Mesendoderm (in vitro differentiated cells): Measurements from ENCODE around the gene SLC35F1.

Source experiments
- DNase-seq: peaks from one replicate; pipeline ENCODE4 v3.0.0; 2013
- H2AK5ac ChIP-seq: 2 replicates; pipeline ENCODE4 v1.6.1; 2013; ENCODE audit warnings: low read length, inconsistent platforms
- H2BK120ac ChIP-seq: 2 replicates; pipeline ENCODE4 v1.6.1; 2013; ENCODE audit warnings: low read depth, mild to moderate bottlenecking, low read length, moderate library complexity, mixed read lengths
- H2BK15ac ChIP-seq: replicated peaks from 2 replicates; pipeline ENCODE4 v1.6.1; 2013; ENCODE audit warnings: low read depth, mild to moderate bottlenecking, moderate library complexity
- H2BK5ac ChIP-seq: 2 replicates; pipeline ENCODE4 v1.6.1; 2013; ENCODE audit warnings: low read length, inconsistent platforms
- H3K18ac ChIP-seq: 2 replicates; pipeline ENCODE4 v1.6.1; 2013; ENCODE audit warnings: mild to moderate bottlenecking, low read length, mixed read lengths
- H3K23ac ChIP-seq: one replicate; pipeline ENCODE4 v1.6.1; 2013; ENCODE audit warnings: low read length
- H3K27ac ChIP-seq: 2 replicates; pipeline ENCODE4 v1.5.1; 2013; ENCODE audit warnings: low read depth, mild to moderate bottlenecking, inconsistent platforms, low read length, moderate library complexity
- H3K27me3 ChIP-seq: 2 replicates; pipeline ENCODE4 v1.6.1; 2013; ENCODE audit warnings: low read length, control low read depth, mild to moderate bottlenecking, inconsistent platforms; ENCODE audit not compliant: insufficient read depth, poor library complexity
- H3K36me3 ChIP-seq: 2 replicates; pipeline ENCODE4 v1.6.1; 2013; ENCODE audit warnings: low read length, inconsistent platforms; ENCODE audit not compliant: control insufficient read depth, insufficient read depth
- H3K4ac ChIP-seq: one replicate; pipeline ENCODE4 v1.6.1; 2013; ENCODE audit warnings: low read depth, mild to moderate bottlenecking, low read length, moderate library complexity
- H3K4me1 ChIP-seq: 2 replicates; pipeline ENCODE4 v1.6.1; 2013; ENCODE audit warnings: low read depth, low read length, inconsistent platforms; ENCODE audit not compliant: control insufficient read depth
- H3K4me2 ChIP-seq: 2 replicates; pipeline ENCODE4 v1.6.1; 2013; ENCODE audit warnings: low read length
- H3K4me3 ChIP-seq: 2 replicates; pipeline ENCODE4 v1.5.1; 2013; ENCODE audit warnings: mild to moderate bottlenecking, low read length
- H3K56ac ChIP-seq: one replicate; pipeline ENCODE4 v1.6.1; 2013; ENCODE audit warnings: low read length
- H3K79me1 ChIP-seq: 2 replicates; pipeline ENCODE4 v1.6.1; 2013; ENCODE audit warnings: low read length, inconsistent platforms
- H3K79me2 ChIP-seq: 2 replicates; pipeline ENCODE4 v1.6.1; 2013; ENCODE audit warnings: mild to moderate bottlenecking, low read length; ENCODE audit not compliant: control insufficient read depth, insufficient read depth
- H3K9ac ChIP-seq: 2 replicates; pipeline ENCODE4 v1.6.1; 2013; ENCODE audit warnings: low read length, inconsistent platforms
- H4K5ac ChIP-seq: one replicate; pipeline ENCODE4 v1.6.1; 2013; ENCODE audit warnings: low read length
- H4K8ac ChIP-seq: one replicate; pipeline ENCODE4 v1.6.1; 2013; ENCODE audit warnings: low read depth, mild to moderate bottlenecking, control low read depth, low read length, moderate library complexity
- WGBS: extraction: QIAGEN DNeasy Blood & Tissue Kit; methylation state at CpG from one replicate; pipeline ENCODE4 v1.1.7; 2013; ENCODE audit warnings: low lambda C conversion rate, missing lambda C conversion rate; ENCODE audit not compliant: insufficient coverage; ENCODE audit errors: extremely low coverage; 5-methylcytosine and 5-hydroxymethylcytosine counted together

Gene SLC35F1

GRCh38 chr6:118042855-118043254, 135.8 kb downstream of the SLC35F1 start:
- H3K4me3 ChIP-seq, result no peak overlapping the region
- no peak overlapping the region for H3K9ac ChIP-seq
- H3K4me2 ChIP-seq, result no peak overlapping the region
- H3K79me2 ChIP-seq, result no peaks in the 10 kb centered on the region
- H3K4ac ChIP-seq, result no peak overlapping the region
- no peak overlapping the region for H4K5ac ChIP-seq
- H2BK15ac ChIP-seq, result no peak overlapping the region
- H2BK120ac ChIP-seq, result no peak overlapping the region
- no peaks in the 10 kb centered on the region for H3K4me1 ChIP-seq
- DNase-seq, result no peak
- H3K36me3 ChIP-seq, result no peaks in the 10 kb centered on the region
- no CpG with 5 or more reads among the region's 4 CpGs for WGBS
- no peaks in the 10 kb centered on the region for H3K27me3 ChIP-seq
- H4K8ac ChIP-seq, result no peak overlapping the region
- no peak overlapping the region for H3K18ac ChIP-seq
- no peak overlapping the region for H2AK5ac ChIP-seq
- no peak overlapping the region for H3K27ac ChIP-seq
- H3K23ac ChIP-seq, result no peak overlapping the region
- H2BK5ac ChIP-seq, result no peak overlapping the region
- H3K79me1 ChIP-seq, result no peaks in the 10 kb centered on the region
- H3K56ac ChIP-seq, result no peak overlapping the region

- Histone ChIP-seq H3K9ac (no peak overlapping the region), H3K4me2 (no peak overlapping the region), H3K36me3 (no peaks in the 10 kb centered on the region), H3K23ac (no peak overlapping the region), H3K79me1 (no peaks in the 10 kb centered on the region), H4K8ac (no peak overlapping the region), H3K4me3 (no peak overlapping the region), H3K4ac (no peak overlapping the region), H2BK5ac (no peak overlapping the region), H4K5ac (no peak overlapping the region), H3K79me2 (no peaks in the 10 kb centered on the region), H2AK5ac (no peak overlapping the region), H3K4me1 (no peaks in the 10 kb centered on the region), H2BK15ac (no peak overlapping the region), H3K18ac (no peak overlapping the region), H3K27ac (no peak overlapping the region), H2BK120ac (no peak overlapping the region), H3K56ac (no peak overlapping the region), H3K27me3 (no peaks in the 10 kb centered on the region)
- WGBS, result no CpG with 5 or more reads among the region's 2 CpGs
- DNase-seq, result no peak
These were observed 137.2 kb downstream of the SLC35F1 start for GRCh38 chr6:118044275-118044674.

GRCh38 chr6:118054082-118054481, 147.0 kb downstream of the SLC35F1 start:
- H3K79me2 ChIP-seq, result no peaks in the 10 kb centered on the region
- no peaks in the 10 kb centered on the region for H3K27me3 ChIP-seq
- H3K23ac ChIP-seq, result no peak overlapping the region
- no peak overlapping the region for H3K18ac ChIP-seq
- WGBS, result 100% methylated on average over 1 of the region's 1 CpG
- H3K79me1 ChIP-seq, result no peaks in the 10 kb centered on the region
- H3K36me3 ChIP-seq, result no peaks in the 10 kb centered on the region
- H2BK120ac ChIP-seq, result no peak overlapping the region
- H2BK5ac ChIP-seq, result no peak overlapping the region
- no peaks in the 10 kb centered on the region for H3K4me1 ChIP-seq
- no peak overlapping the region for H3K4me2 ChIP-seq
- H3K27ac ChIP-seq, result no peak overlapping the region
- H3K56ac ChIP-seq, result no peak overlapping the region
- H2AK5ac ChIP-seq, result no peak overlapping the region
- DNase-seq, result no peak
- H4K8ac ChIP-seq, result no peak overlapping the region
- no peak overlapping the region for H2BK15ac ChIP-seq
- no peak overlapping the region for H3K4ac ChIP-seq
- H3K9ac ChIP-seq, result no peak overlapping the region
- H4K5ac ChIP-seq, result no peak overlapping the region
- H3K4me3 ChIP-seq, result no peak overlapping the region

- H3K36me3 ChIP-seq, result no peaks in the 10 kb centered on the region
- H3K9ac ChIP-seq, result no peak overlapping the region
- no peak overlapping the region for H3K27ac ChIP-seq
- no peaks in the 10 kb centered on the region for H3K27me3 ChIP-seq
- no peak overlapping the region for H2BK5ac ChIP-seq
- H3K56ac ChIP-seq, result no peak overlapping the region
- no peaks in the 10 kb centered on the region for H3K4me1 ChIP-seq
- H3K4ac ChIP-seq, result no peak overlapping the region
- H3K23ac ChIP-seq, result no peak overlapping the region
- no peaks in the 10 kb centered on the region for H3K79me1 ChIP-seq
- H4K8ac ChIP-seq, result no peak overlapping the region
- no peak overlapping the region for H3K4me3 ChIP-seq
- DNase-seq, result no peak
- H2BK120ac ChIP-seq, result no peak overlapping the region
- no peak overlapping the region for H4K5ac ChIP-seq
- H2AK5ac ChIP-seq, result no peak overlapping the region
- no CpG with 5 or more reads among the region's 8 CpGs for WGBS
- no peaks in the 10 kb centered on the region for H3K79me2 ChIP-seq
- no peak overlapping the region for H3K18ac ChIP-seq
- no peak overlapping the region for H3K4me2 ChIP-seq
- no peak overlapping the region for H2BK15ac ChIP-seq
These were observed 154.6 kb downstream of the SLC35F1 start for GRCh38 chr6:118061666-118062065.

GRCh38 chr6:118080547-118080946, 173.5 kb downstream of the SLC35F1 start:
- Histone ChIP-seq H3K79me2 (no peaks in the 10 kb centered on the region), H4K8ac (no peak overlapping the region), H3K56ac (no peak overlapping the region), H3K36me3 (no peaks in the 10 kb centered on the region), H3K4me2 (no peak overlapping the region), H2BK120ac (no peak overlapping the region), H4K5ac (no peak overlapping the region), H3K4me3 (no peak overlapping the region), H3K23ac (no peak overlapping the region), H2BK15ac (no peak overlapping the region), H2BK5ac (no peak overlapping the region), H3K18ac (no peak overlapping the region), H3K27ac (no peak overlapping the region), H3K79me1 (no peaks in the 10 kb centered on the region), H3K27me3 (no peaks in the 10 kb centered on the region), H2AK5ac (no peak overlapping the region), H3K4ac (no peak overlapping the region), H3K9ac (no peak overlapping the region), H3K4me1 (no peaks in the 10 kb centered on the region)
- DNase-seq, result peak; percentile 56
- WGBS, result no CpG with 5 or more reads among the region's 2 CpGs

- no peak overlapping the region for H4K5ac ChIP-seq
- no peaks in the 10 kb centered on the region for H3K4me1 ChIP-seq
- DNase-seq, result no peak
- no peaks in the 10 kb centered on the region for H3K79me2 ChIP-seq
- H3K4me3 ChIP-seq, result no peak overlapping the region
- no peaks in the 10 kb centered on the region for H3K79me1 ChIP-seq
- no peak overlapping the region for H3K4ac ChIP-seq
- no peak overlapping the region for H2BK15ac ChIP-seq
- no peaks in the 10 kb centered on the region for H3K36me3 ChIP-seq
- no peaks in the 10 kb centered on the region for H3K27me3 ChIP-seq
- no peak overlapping the region for H2BK5ac ChIP-seq
- no peak overlapping the region for H3K27ac ChIP-seq
- WGBS, result no CpG with 5 or more reads among the region's 2 CpGs
- H3K4me2 ChIP-seq, result no peak overlapping the region
- no peak overlapping the region for H4K8ac ChIP-seq
- no peak overlapping the region for H3K56ac ChIP-seq
- no peak overlapping the region for H3K18ac ChIP-seq
- H2AK5ac ChIP-seq, result no peak overlapping the region
- H3K9ac ChIP-seq, result no peak overlapping the region
- H2BK120ac ChIP-seq, result no peak overlapping the region
- H3K23ac ChIP-seq, result no peak overlapping the region
These were observed 176.6 kb downstream of the SLC35F1 start for GRCh38 chr6:118083711-118084110.
